A549 (cell line): ENCODE data around the gene KCTD6.

Source experiments
- CTCF ChIP-seq: fragments of >200 bp; sonication (Bioruptor Twin); formaldehyde crosslinking; IDR thresholded peaks from 3 replicates; pipeline ENCODE4 v1.5.1; 2016
- EHMT2 ChIP-seq: fragments of 200-600 bp; sonication (generic); IDR thresholded peaks from 2 replicates; pipeline ENCODE4 v1.6.1; 2016; ENCODE audit warnings: antibody characterized with exemption, low read depth, mild to moderate bottlenecking, moderate library complexity
- JUN ChIP-seq, 2 experiments: fragments of >200 bp; sonication (Bioruptor Twin); formaldehyde crosslinking; IDR thresholded peaks; 2 replicates in 1 of 2; 3 replicates in 1 of 2; pipeline ENCODE4 v1.6.1; 2016 to 2017
- NPAS2 ChIP-seq: fragments of 250-450 bp; sonication (Bioruptor Pico); IDR thresholded peaks from 2 replicates; pipeline ENCODE4 v1.8.0; 2022; ENCODE audit warnings: mild to moderate bottlenecking, moderate library complexity, borderline replicate concordance
- POLR2A ChIP-seq: IDR thresholded peaks from 2 replicates; pipeline ENCODE4 v1.6.1; 2012; ENCODE audit warnings: mild to moderate bottlenecking, low read length
- REST ChIP-seq: fragments of 200-600 bp; sonication (generic); IDR thresholded peaks from 2 replicates; pipeline ENCODE4 v1.6.1; 2016; ENCODE audit warnings: antibody characterized with exemption, mild to moderate bottlenecking, moderate library complexity
- RFX5 ChIP-seq: fragments of 450-650 bp; IDR thresholded peaks from 2 replicates; pipeline ENCODE4 v1.7.1; 2014; ENCODE audit warnings: antibody characterized with exemption, mild to moderate bottlenecking, moderate library complexity

GRCh38 chr3:58474348-58474911, 17.5 kb upstream of the KCTD6 start:
- no peak for TF ChIP-seq CTCF
- TF ChIP-seq RFX5 = no peak
- TF ChIP-seq POLR2A = no peak
- no peak for TF ChIP-seq REST
- no peak for TF ChIP-seq JUN (IDR thresholded peaks at IDR 0.05)
- TF ChIP-seq EHMT2 = no peak
- no peak for TF ChIP-seq NPAS2 (CRISPR knock-in tag)
